HG03280 (cell line): Measurements from ENCODE around the gene TMEM121B.

Experiments
- ATAC-seq: cut with Tn5 transposase; IDR thresholded peaks from one replicate; pipeline ENCODE4 v1.9.1; 2021; ENCODE audit warnings: mild to moderate bottlenecking, moderate library complexity; ENCODE audit not compliant: unreplicated experiment

TMEM121B gene

DNA sequence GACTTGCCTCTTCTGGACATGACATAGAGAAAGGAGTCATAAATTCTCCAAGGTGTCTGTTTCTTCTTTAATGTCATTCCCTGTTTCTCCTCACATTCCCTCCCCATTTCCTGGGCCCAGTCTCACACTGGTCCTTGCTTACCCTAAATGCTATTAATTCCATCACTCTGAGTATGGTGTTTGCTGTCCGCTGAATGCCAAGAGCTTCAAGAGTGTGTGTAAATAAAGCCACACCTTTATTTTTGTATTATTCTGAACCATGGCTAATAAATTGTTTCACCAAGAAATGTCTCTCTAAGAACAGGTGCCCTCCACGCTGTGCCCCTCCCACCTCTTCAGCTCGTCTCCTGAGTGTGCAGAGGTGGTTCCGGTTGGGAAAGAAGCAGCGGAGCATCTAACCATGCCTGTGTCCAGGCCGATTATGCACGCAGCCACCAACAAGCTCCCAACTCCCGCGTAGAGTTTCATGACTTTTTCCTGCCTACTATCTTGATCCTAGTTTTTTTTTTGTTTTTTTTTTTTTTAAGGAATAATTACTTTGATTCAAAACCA is 8.6 kb downstream of the TMEM121B start:
- no peak for ATAC-seq

DNA sequence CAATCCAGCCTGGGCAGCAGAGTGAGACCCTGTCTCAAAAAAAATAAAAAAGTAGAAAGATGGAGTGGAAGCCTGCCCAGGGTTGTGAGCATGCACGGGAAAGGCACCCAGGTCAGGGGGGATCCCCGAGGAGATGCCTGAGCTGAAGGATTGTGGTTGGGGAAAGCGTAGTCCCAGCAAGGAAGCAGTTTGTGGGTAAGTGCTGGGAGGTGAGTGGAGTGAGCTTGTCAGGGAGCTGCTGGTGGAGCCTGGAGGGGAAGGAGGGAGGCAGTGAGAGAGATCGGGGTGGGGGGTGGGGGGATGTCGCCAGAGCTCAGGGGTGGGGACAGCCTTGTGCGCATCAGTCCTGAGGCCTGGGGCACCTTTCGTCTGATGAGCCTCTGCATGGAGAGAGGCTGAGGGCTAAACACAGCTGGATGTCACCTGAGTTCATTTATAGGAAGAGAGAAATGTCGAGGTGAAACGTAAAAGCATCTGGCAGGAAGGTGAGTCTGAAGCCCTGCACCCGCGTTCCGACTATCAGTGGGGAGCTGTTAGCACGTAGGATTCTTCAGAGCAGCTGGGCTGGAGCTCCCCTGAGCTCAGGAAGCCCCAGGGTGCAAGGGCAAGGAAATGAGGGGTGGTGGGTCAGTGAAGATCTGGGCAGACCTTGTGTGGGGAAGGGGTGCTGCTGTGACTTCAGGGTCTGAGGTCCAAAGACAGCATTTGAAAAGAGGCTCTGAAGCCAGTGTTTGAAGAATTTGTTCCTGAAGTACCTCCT is 10.2 kb downstream of the TMEM121B start:
- ATAC-seq: no peak

DNA sequence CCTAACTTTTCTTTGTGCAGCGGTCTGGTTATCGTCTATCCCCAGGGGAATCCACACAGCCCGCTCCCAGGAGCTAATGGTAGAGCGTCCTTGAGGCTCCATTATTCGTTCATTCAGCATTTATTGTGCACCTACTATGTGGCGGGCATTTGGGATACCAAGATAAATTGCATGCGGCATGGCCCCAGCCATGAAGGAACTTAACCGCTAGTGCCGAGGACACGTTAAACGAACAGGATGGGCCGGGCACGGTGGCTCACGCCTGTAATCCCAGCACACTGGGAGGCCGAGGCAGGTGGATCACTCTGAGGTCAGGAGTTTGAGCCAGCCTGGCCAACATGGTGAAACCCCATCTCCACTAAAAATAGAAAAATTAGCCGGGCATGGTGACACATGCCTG is 11.2 kb downstream of the TMEM121B start:
- ATAC-seq: no peak

DNA sequence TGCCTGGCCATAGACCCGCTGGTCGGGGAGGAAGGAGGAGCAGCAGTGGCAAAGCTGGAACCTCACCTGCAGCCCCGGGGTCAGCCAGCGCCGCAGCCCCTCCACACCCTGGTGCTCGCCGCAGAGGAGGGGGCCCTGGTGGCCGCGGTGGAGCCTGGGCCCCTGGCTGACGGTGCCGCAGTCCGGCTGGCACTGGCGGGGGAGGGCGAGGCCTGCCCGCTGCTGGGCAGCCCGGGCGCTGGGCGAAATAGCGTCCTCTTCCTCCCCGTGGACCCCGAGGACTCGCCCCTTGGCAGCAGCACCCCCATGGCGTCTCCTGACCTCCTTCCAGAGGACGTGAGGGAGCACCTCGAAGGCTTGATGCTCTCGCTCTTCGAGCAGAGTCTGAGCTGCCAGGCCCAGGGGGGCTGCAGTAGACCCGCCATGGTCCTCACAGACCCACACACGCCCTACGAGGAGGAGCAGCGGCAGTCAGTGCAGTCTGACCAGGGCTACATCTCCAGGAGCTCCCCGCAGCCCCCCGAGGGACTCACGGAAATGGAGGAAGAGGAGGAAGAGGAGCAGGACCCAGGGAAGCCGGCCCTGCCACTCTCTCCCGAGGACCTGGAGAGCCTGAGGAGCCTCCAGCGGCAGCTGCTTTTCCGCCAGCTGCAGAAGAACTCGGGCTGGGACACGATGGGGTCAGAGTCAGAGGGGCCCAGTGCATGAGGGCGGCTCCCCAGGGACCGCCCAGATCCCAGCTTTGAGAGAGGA is 11.9 kb downstream of the TMEM121B start:
- ATAC-seq: no peak

DNA sequence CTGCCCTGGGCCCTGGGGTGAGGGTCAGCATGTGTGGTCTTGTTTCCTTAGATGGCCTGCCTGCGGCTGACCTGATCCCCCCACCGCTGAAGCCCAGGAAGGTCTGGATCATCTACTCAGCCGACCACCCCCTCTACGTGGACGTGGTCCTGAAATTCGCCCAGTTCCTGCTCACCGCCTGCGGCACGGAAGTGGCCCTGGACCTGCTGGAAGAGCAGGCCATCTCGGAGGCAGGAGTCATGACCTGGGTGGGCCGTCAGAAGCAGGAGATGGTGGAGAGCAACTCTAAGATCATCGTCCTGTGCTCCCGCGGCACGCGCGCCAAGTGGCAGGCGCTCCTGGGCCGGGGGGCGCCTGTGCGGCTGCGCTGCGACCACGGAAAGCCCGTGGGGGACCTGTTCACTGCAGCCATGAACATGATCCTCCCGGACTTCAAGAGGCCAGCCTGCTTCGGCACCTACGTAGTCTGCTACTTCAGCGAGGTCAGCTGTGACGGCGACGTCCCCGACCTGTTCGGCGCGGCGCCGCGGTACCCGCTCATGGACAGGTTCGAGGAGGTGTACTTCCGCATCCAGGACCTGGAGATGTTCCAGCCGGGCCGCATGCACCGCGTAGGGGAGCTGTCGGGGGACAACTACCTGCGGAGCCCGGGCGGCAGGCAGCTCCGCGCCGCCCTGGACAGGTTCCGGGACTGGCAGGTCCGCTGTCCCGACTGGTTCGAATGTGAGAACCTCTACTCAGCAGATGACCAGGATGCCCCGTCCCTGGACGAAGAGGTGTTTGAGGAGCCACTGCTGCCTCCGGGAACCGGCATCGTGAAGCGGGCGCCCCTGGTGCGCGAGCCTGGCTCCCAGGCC is 12.7 kb downstream of the TMEM121B start:
- ATAC-seq: no peak

DNA sequence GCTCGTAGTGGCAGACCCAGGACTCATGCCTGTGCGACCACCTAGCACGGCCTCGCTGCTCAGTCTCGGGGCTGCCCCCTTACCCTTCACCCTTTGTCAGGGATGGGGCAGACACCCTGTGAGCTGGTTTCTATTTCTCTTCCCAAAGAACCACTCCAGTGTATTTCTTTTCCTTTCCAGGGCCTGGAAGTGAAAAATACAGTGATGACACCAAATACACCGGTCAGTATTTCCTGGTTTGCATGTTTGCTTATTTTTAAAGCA is 13.7 kb downstream of the TMEM121B start:
- ATAC-seq: no peak

DNA sequence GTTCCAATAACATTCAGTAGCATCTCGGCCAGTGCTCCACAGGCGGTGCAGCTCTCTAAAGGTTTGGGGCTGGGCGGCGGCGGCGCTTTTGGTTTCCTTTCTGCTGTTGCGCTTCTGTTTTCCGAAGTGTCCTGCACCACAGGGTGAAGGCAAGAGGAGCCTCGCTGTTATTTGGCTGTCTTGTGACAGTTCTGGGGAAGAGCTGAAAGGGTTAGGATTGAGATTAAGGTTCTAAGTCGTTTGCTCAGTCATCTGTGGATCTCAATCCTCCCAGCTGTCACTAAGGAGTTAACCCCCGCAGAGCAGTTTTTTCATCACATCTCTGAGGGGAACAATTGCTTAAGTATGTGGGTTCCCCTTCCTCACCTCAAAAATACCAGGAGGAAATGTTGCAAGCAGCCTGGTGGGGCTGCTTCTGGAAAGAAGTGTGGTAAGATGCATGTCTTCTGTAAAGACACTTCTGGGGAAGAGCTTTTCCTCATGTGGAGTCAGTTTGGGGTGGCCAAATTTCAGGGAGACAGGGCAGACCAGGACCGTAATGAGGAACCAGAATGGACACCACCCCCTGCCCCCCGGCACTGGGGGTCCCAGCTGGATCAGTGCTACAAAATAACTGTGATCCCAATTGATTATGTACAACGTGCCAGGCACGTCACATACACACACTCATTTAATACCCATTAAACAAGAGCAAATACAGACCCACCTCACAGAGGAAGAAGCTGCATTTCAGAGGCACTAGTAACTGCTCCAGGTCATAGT is 14.2 kb downstream of the TMEM121B start:
- no peak for ATAC-seq

DNA sequence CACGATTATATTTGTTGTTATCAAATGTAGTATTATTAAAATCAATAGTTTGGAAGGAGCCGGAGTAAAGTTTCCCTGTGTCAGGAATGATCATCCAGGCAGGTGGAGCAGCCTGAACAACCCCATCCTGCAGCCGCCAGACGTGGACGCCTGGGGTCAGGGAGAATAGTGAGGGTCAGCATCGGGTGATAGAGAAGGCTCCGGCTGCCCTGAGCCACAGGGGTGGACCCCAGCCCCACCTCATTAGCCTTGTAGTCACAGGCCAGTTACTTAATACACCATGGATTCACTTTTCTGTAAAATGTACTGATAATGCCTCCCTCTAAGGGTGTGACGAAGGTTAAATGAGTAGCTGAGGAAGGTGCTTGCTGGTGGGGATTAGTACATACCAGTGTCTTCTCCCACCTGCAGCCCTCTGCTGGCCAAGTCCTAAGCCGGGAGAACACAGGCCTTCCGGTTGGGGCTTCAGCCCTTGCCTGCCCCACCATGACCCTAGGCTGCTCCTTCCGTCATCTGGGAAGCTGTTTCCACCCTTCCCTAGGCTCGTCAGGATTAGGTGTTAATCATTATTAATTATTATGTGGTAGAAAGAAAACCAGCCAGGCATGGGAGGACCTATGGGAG is 14.9 kb downstream of the TMEM121B start:
- ATAC-seq: no peak

DNA sequence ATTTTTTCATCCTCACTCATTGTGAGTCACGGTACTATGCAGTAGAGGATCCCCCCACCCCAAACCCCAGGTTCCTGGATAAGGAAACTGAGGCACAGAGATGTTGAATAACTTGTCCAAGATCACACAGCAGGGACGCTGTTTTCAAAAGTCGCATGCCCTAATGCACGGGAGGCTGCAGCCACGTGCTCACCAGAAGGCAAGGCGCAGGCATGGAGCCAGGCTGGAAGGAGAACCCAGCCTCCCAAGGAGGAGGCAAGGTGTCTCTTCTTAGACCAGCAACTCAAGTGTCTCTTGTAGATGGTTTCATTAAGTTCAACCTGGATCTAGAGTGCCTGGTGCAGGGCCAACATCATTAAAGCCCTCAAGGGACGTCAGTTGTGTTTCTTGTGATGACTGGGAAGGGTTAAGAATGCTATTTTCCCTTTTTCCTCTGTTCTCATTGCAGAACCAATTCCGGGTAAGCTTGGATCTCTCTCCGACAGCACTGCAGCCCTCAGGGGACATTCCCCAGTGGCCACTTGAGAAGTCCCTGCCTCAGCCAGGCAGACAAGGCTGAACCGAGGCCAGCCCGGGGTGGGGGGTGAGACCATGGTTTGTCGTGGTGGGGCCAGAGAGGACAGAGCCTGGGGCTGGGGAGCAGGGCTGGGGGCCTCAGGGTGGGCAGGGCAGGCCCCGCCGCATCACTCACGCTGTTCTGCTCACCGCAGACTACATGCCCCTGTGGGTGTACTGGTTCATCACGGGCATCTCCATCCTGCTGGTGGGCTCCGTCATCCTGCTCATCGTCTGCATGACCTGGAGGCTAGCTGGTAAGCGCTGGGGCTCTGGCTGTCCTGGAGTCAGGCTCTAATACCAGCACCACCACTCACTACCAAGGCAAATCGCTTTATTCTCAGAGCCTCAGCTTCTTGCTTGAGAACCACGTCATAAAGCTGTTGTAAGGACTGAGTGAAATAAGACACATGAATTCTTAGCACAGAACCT is 15.7 kb downstream of the TMEM121B start:
- ATAC-seq: no peak

DNA sequence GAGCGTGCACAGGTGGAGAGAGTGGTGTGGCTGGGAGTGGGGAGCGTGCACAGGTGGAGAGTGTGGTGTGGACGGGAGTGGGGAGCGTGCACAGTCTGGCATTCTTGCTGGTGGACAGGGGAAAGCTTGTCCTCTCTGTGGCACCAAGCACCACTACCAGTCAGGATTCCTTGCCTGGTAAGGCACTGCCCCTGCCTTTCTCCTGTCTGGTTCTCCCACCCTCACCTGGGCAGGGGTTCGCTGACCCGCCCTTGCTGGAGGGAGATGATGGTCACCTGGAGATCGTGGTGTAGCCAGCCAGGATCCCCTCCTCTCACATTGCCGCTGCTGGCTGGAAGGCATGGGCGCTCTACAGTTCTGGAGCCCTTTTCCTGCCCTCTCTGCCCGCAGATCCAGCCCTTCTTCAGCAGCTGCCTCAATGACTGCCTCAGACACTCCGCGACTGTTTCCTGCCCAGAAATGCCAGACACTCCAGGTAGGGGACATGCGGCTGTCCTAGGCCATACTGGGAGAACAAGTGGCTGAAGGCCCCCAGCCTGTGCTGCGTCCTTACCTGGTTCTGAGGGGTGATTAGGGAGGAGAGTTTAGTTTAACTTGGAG is 16.7 kb downstream of the TMEM121B start:
- ATAC-seq: no peak

DNA sequence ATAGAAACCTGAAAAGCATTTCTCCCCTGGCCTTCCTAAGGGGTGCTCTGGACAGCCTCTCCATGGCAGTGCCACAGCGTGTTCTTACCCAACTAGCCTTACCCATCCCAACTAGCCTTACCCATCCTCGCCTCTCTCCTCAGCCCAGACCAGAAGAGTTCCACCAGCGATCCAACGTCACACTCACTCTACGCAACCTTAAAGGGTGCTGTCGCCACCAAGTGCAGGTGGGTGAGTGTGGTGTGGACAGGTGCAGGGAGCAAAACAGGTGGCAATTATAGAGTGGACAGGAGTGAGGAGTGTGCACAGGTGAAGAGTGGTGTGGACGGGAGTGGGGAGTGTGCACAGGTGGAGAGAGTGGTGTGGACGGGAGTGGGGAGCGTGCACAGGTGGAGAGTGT is 17.8 kb downstream of the TMEM121B start:
- no peak for ATAC-seq

DNA sequence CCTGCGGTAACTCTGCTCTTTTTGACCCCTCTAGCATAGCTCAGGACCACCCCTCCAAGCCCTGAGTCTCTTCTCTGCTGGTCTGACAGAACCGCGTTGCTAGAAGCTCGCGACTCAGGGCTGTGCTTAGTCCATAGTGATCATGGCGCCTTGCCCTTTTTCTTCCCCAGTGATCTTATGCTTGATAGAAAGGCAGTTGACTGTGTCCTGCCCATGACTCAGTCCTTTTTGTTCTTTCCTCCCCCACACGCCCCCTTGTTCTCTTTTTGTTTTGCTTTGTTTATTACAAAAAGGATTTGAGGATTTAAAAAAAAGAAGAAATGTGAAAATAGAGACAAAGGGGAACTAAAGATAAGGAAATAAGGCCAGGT is 18.9 kb downstream of the TMEM121B start:
- ATAC-seq: no peak

DNA sequence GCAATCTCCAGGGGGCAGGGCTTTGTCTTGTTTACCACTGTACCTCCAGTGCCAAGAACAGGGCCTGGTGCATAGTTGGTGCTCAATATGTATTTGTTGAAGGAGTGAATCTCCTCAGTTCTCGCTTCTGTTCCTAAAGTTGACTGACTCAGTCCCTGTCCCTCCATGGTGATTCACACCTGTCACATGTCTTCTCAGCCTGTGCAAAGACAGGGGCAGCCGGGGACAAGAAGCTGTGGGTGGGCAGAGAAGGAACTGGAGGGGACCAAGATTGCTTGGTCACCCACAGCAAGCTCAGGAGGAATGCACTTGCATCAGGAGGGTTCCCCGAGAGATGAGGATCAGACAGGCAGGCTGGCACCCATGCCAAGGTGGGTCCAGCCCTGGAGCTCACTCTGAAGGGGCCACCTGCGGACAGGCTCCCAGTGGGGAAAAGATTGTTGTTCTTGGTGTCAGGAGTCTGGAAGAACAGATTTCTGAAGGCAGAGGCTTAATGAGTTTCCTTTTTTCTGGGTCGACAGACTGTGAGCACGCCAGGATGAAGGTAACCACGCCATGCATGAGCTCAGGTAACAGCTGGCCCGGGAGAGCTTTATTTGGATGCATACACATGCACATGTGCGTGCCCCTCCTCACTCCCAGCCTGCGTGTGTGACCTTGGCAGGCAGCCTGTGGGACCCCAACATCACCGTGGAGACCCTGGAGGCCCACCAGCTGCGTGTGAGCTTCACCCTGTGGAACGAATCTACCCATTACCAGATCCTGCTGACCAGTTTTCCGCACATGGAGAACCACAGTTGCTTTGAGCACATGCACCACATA is 19.5 kb downstream of the TMEM121B start:
- no peak for ATAC-seq

DNA sequence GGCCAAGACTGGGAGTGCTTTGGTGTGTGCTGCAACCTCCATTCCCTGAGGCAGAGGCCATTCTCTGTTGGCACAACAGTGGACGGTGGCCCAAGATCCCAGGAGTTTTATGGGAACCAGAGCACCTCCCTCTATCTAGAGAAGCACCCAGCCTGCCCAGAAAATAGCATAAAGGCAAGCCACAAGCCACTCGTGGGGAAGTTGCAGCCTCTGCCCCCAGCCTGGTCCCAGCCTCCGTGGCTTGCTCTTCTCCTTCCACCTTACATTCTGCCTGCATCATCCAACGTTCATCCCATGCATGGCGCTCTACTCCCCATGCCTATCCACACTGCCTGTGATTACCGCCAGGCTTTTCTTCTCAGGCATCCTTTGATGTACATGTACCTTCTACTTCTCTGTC is 20.5 kb downstream of the TMEM121B start:
- no peak for ATAC-seq

DNA sequence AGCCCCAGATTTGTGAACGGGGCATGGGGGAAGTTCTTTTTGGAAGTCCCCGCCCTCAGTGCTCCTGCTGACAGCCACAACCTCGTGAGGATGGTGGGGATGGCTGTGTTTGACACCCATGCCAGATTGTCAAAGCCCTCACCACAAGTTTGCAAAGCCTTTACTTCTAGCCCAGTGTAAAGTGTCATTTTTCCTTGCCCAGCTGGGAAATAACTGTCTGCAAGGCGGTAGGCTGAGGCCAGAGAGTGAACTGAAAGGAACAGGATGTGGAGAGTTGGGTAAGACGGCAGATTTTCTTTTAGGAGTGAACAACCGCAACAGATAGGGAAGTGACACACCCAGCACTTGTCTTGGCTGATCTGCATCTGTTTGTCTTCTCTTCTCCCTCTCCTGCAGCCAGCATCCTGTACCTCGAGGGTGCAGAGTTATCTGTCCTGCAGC is 22.8 kb downstream of the TMEM121B start:
- no peak for ATAC-seq

DNA sequence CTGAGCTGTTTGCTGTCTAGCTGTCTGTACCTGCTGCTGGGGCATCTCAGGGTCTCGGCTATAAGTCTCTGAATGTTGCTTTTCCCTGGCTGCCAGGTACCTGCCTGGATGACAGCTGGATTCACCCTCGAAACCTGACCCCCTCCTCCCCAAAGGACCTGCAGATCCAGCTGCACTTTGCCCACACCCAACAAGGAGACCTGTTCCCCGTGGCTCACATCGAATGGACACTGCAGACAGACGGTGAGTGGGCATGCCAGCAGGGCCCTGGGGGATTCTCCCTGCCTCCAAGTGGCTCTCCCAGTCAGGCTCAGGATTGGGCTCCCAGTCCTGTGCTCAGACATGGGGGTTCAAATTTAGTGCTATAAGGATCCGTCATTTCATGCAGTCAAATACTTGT is 23.5 kb downstream of the TMEM121B start:
- no peak for ATAC-seq

DNA sequence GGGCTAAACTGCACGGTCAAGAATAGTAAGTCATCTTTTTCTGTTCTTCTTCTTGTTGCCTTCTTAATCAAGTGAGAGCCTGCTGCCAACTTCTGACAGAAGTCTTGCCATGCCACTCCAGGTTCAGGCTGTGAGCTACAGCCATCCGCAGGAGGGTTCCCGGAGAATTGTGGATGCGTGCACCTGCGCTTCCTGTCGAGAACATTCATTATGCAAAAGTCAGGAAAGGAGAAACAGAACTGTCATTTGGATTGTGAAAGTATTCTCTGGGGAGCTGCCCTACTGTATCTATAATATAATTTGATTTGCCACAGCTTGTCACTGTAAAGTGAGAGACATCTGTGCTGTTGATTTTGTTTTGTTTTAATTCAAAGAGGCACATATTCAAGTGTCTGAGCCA is 24.1 kb downstream of the TMEM121B start:
- ATAC-seq: no peak

DNA sequence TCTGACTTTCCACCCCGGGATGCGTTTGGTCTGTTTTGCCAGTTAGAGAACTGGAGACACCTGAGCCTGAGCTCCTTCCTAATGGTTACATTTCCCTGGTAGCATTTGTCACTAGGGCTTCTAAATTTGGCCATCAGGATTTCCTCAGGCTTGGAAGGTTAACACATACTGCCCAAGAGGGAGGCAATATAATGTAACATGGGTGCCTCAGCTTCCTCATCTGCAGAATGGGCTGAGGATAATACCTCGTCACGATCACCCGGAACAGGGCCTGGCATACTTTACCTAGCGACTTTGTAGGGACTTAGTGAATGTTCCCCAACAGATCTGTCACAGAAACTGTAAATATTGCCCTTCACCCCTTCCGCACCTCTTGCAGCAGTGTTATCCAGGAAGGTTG is 25.1 kb downstream of the TMEM121B start:
- ATAC-seq: no peak
